HG02610 (cell line): ENCODE data around the gene SYT6.
"Not testable (repeated sequence)": the region's sequence is repeated elsewhere in the genome, so short reads cannot be mapped to it uniquely, and the experiment has no call there.

ENCODE experiments used
- ATAC-seq: cut with Tn5 transposase; IDR thresholded peaks from one replicate; pipeline ENCODE4 v1.9.1; 2021; ENCODE audit warnings: mild to moderate bottlenecking, moderate library complexity; ENCODE audit not compliant: unreplicated experiment

SYT6 gene

GRCh38 chr1:114076308-114076707, 77.4 kb downstream of the SYT6 start:
- ATAC-seq: no peak

GRCh38 chr1:114075546-114076242, 78.0 kb downstream of the SYT6 start:
- ATAC-seq: no peak

GRCh38 chr1:114075105-114075504, 78.6 kb downstream of the SYT6 start:
- no peak for ATAC-seq

GRCh38 chr1:114072246-114072645, 81.4 kb downstream of the SYT6 start:
- no peak for ATAC-seq

- ATAC-seq: not testable (repeated sequence)
These were observed 83.9 kb downstream of the SYT6 start for GRCh38 chr1:114069762-114070161.

- not testable (repeated sequence) for ATAC-seq
These were observed 85.0 kb downstream of the SYT6 start for GRCh38 chr1:114068684-114069083.

GRCh38 chr1:114065671-114066070, 88.0 kb downstream of the SYT6 start:
- not testable (repeated sequence) for ATAC-seq

- ATAC-seq: no peak
These were observed 90.1 kb downstream of the SYT6 start for GRCh38 chr1:114063544-114063943.

GRCh38 chr1:114062477-114063099, 91.1 kb downstream of the SYT6 start:
- no peak for ATAC-seq

GRCh38 chr1:114061121-114061830, 92.4 kb downstream of the SYT6 start:
- ATAC-seq: no peak

- ATAC-seq: not testable (repeated sequence)
These were observed 95.4 kb downstream of the SYT6 start for GRCh38 chr1:114058236-114058635.

- ATAC-seq: no peak
These were observed 99.5 kb downstream of the SYT6 start for GRCh38 chr1:114054148-114054547.

GRCh38 chr1:114048232-114048631, 105.4 kb downstream of the SYT6 start:
- no peak for ATAC-seq

GRCh38 chr1:114043548-114043947, 110.1 kb downstream of the SYT6 start:
- no peak for ATAC-seq

GRCh38 chr1:114043054-114043453, 110.6 kb downstream of the SYT6 start:
- no peak for ATAC-seq

GRCh38 chr1:114040273-114041015, 113.2 kb downstream of the SYT6 start:
- no peak for ATAC-seq
